GM21576 (cell line): ENCODE data around the gene TUT4.

Source experiments
- ATAC-seq: cut with Tn5 transposase; IDR thresholded peaks from one replicate; pipeline ENCODE4 v1.9.1; 2021; ENCODE audit warnings: mild to moderate bottlenecking, moderate library complexity; ENCODE audit not compliant: unreplicated experiment

The TUT4 gene

GRCh38 chr1:52473039-52473438 lies 79.9 kb downstream of the TUT4 start:
- no peak for ATAC-seq

GRCh38 chr1:52472384-52472783 lies 80.5 kb downstream of the TUT4 start:
- ATAC-seq: no peak

- ATAC-seq: no peak
These were observed 83.8 kb downstream of the TUT4 start for GRCh38 chr1:52469108-52469507.

- no peak for ATAC-seq
These were observed 89.0 kb downstream of the TUT4 start for GRCh38 chr1:52463891-52464290.

GRCh38 chr1:52461821-52462220 lies 91.1 kb downstream of the TUT4 start:
- no peak for ATAC-seq

GRCh38 chr1:52460694-52461093 lies 92.2 kb downstream of the TUT4 start:
- no peak for ATAC-seq

- ATAC-seq: no peak
These were observed 97.2 kb downstream of the TUT4 start for GRCh38 chr1:52455686-52456085.

- no peak for ATAC-seq
These were observed 98.1 kb downstream of the TUT4 start for GRCh38 chr1:52454779-52455178.

- ATAC-seq: no peak
These were observed 98.8 kb downstream of the TUT4 start for GRCh38 chr1:52454127-52454526.

- no peak for ATAC-seq
These were observed 108.4 kb downstream of the TUT4 start for GRCh38 chr1:52444463-52444862.

- no peak for ATAC-seq
These were observed 112.9 kb downstream of the TUT4 start for GRCh38 chr1:52439976-52440375.

GRCh38 chr1:52436817-52437216 lies 116.1 kb downstream of the TUT4 start:
- ATAC-seq: no peak

- ATAC-seq: no peak
These were observed 117.2 kb downstream of the TUT4 start for GRCh38 chr1:52435650-52436049.

GRCh38 chr1:52435211-52435610 lies 117.7 kb downstream of the TUT4 start:
- no peak for ATAC-seq

- no peak for ATAC-seq
These were observed 120.1 kb downstream of the TUT4 start for GRCh38 chr1:52432807-52433206.

- ATAC-seq: no peak
These were observed 125.7 kb downstream of the TUT4 start for GRCh38 chr1:52427152-52427551.

- no peak for ATAC-seq
These were observed 126.5 kb downstream of the TUT4 start for GRCh38 chr1:52426371-52426770.

- no peak for ATAC-seq
These were observed 128.1 kb downstream of the TUT4 start for GRCh38 chr1:52424813-52425212.

- no peak for ATAC-seq
These were observed 128.7 kb downstream of the TUT4 start for GRCh38 chr1:52424231-52424636.

- no peak for ATAC-seq
These were observed 129.1 kb downstream of the TUT4 start for GRCh38 chr1:52423771-52424170.

GRCh38 chr1:52423055-52423454 lies 129.8 kb downstream of the TUT4 start:
- ATAC-seq: no peak

GRCh38 chr1:52420713-52421112 lies 132.2 kb downstream of the TUT4 start:
- no peak for ATAC-seq

- no peak for ATAC-seq
These were observed 136.1 kb downstream of the TUT4 start for GRCh38 chr1:52416811-52417210.

- ATAC-seq: no peak
These were observed 137.9 kb downstream of the TUT4 start for GRCh38 chr1:52414942-52415341.
